ENCODE measurements around the gene KCNAB1. TPM values are rescaled to one million over a fixed set of nuclear protein-coding genes. Genes with fewer than 3 reads are reported as not detected.
"Not testable (repeated sequence)": the region's sequence is repeated elsewhere in the genome, so short reads cannot be mapped to it uniquely, and the experiment has no call there.

Gene KCNAB1
- total RNA-seq, 4 donors from 2014 or later, result 0.20 to 3.0 (median 1.6) TPM

GRCh38 chr3:156218353-156218744, 98.0 kb downstream of the KCNAB1 start:
- WGBS, 2 donors (ENCODE audit: low coverage in 1 of 2), result 75% methylated on average over 3 of the region's 3 CpGs; no CpG with 5 or more reads in 1 of the 2 donors
- in situ Hi-C loops (cut with MboI; ENCODE audit: low pct_ligation_motif_present in 1 of 4, low pct_unique_long_range_greater_than_20kb in 1 of 4, low sequenced_read_pairs in 3 of 4), result no loop called here

DNA sequence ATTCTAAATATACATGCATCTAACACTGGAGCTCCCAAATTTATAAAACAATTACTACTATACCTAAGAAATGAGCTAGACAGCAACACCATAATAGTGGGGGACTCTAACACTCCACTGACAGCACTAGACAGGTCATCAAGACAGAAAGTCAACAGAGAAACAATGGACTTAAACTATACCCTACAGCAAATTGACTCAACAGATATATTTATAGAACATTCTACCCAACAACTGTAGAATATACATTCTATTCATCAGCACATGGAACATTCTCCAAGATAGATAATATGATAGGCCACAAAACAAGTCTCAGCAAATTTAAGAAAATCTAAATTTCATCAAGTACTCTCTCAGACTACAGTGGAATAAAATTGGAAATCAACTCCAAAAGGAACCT, 102.0 kb downstream of the KCNAB1 start:
- H3K36me3 ChIP-seq; H3K27me3 ChIP-seq; H3K4me3 ChIP-seq; DNase-seq; H3K9me3 ChIP-seq; intact Hi-C loops (cut with DNase I; ENCODE audit: low total_unique reads); H3K4me1 ChIP-seq; H3K27ac ChIP-seq; in situ Hi-C loops (cut with MboI; ENCODE audit: low pct_ligation_motif_present in 1 of 4, low pct_unique_long_range_greater_than_20kb in 1 of 4, low sequenced_read_pairs in 3 of 4): not testable (repeated sequence)

More at GRCh38 chr3:156218353-156218744, 98.0 kb downstream of the KCNAB1 start:
- H3K27ac ChIP-seq, result no peak overlapping the region
- H3K36me3 ChIP-seq, result no peaks in the 10 kb centered on the region
- H3K4me1 ChIP-seq, result no peaks in the 10 kb centered on the region
- TF ChIP-seq POLR2AphosphoS5 (IDR thresholded peaks at IDR 0.05), result no peak
- no peak for TF ChIP-seq POLR2A (IDR thresholded peaks at IDR 0.05)
- no peak for TF ChIP-seq EP300 (IDR thresholded peaks at IDR 0.05; ENCODE audit: low read depth)
- TF ChIP-seq CTCF (IDR thresholded peaks at IDR 0.05), result no peak
- H3K9me3 ChIP-seq, result no peaks in the 10 kb centered on the region
- intact Hi-C loops (cut with DNase I; ENCODE audit: low total_unique reads), result no loop called here
- no peak overlapping the region for H3K4me3 ChIP-seq
- no peaks in the 10 kb centered on the region for H3K27me3 ChIP-seq
- no peak for DNase-seq

DNA sequence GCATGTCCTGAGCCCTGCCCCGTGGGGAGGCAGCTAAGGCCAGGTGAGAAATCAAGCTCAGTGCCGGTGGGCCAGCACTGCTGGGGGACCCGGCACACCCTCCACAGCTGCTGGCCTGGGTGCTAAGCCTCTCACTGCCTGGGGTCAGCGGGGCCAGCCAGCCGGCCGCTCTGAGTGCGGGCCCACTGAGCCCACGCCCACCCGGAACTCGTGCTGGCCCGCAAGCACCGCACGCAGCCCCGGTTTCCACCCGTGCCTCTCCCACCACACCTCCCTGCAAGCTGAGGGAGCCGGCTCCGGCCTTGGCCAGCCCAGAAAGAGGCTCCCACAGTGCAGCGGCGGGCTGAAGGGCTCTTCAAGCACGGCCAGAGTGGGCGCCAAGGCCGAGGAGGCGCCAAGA, 103.7 kb downstream of the KCNAB1 start:
- H3K4me3 ChIP-seq; H3K36me3 ChIP-seq; H3K27ac ChIP-seq; H3K4me1 ChIP-seq; H3K9me3 ChIP-seq; H3K27me3 ChIP-seq; in situ Hi-C loops (cut with MboI; ENCODE audit: low pct_ligation_motif_present in 1 of 4, low pct_unique_long_range_greater_than_20kb in 1 of 4, low sequenced_read_pairs in 3 of 4); DNase-seq; intact Hi-C loops (cut with DNase I; ENCODE audit: low total_unique reads): not testable (repeated sequence)
- WGBS, 2 donors (ENCODE audit: low coverage in 1 of 2), result 93% methylated on average over 23 of the region's 23 CpGs; no CpG with 5 or more reads in 1 of the 2 donors

DNA sequence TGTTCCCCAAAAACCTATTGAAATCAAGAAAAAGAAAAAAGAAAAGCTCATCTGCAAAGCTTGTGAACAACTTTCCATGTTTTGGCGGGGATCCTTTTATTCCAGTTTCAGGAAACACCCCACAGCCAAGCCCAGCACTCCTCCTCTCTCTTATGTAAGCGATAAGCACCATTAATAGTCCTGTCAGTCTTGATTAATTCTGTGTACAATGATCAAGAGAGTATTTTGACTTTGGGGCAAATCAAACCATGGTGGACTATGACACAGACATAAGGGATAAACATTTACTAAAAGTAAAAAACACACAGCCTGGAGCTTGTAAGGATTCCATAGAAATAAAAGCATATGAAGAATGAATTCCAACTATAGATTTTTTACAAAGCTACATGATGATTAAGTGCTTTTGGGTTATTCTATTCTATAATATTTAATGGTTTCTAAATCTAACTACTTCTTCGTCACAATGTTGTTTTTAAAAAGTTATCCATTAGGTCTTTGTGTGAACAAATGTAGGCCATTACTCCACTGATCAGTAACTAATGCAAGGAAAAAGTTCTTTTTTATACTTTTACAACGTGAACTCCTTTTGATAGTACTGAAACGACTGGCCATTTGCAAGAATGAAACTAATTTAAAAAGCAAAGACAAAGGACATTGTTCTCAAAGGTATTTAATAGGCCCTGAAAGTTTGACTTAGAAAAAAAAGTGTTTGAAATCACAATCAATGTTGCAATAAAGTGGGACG, 106.5 kb downstream of the KCNAB1 start:
- 45 to 49% methylated on average over 4 to 6 of the region's 6 CpGs for WGBS, 2 donors (ENCODE audit: low coverage in 1 of 2)
- H3K4me3 ChIP-seq, result no peak overlapping the region
- no peaks in the 10 kb centered on the region for H3K27me3 ChIP-seq
- in situ Hi-C loops (cut with MboI; ENCODE audit: low pct_ligation_motif_present in 1 of 4, low pct_unique_long_range_greater_than_20kb in 1 of 4, low sequenced_read_pairs in 3 of 4), result no loop called here
- no peak overlapping the region for H3K27ac ChIP-seq
- H3K36me3 ChIP-seq, result no peaks in the 10 kb centered on the region
- no peaks in the 10 kb centered on the region for H3K4me1 ChIP-seq
- intact Hi-C loops (cut with DNase I; ENCODE audit: low total_unique reads), result no loop called here
- TF ChIP-seq CTCF (IDR thresholded peaks at IDR 0.05) (no peak), EP300 (IDR thresholded peaks at IDR 0.05; ENCODE audit: low read depth) (no peak), POLR2AphosphoS5 (IDR thresholded peaks at IDR 0.05) (no peak)
- no peaks in the 10 kb centered on the region for H3K9me3 ChIP-seq
- DNase-seq, result no peak

GRCh38 chr3:156227704-156228103, 107.3 kb downstream of the KCNAB1 start:
- in situ Hi-C loops (cut with MboI; ENCODE audit: low pct_ligation_motif_present in 1 of 4, low pct_unique_long_range_greater_than_20kb in 1 of 4, low sequenced_read_pairs in 3 of 4) (no loop called here), intact Hi-C loops (cut with DNase I; ENCODE audit: low total_unique reads) (no loop called here)
- Histone ChIP-seq H3K27ac (no peak overlapping the region), H3K27me3 (no peaks in the 10 kb centered on the region), H3K4me3 (no peak overlapping the region), H3K9me3 (no peaks in the 10 kb centered on the region), H3K4me1 (no peaks in the 10 kb centered on the region), H3K36me3 (no peaks in the 10 kb centered on the region)
- DNase-seq, result no peak
- TF ChIP-seq POLR2AphosphoS5 (IDR thresholded peaks at IDR 0.05) (no peak), POLR2A (IDR thresholded peaks at IDR 0.05) (no peak), CTCF (IDR thresholded peaks at IDR 0.05) (no peak)
- 68 to 85% methylated on average over 2 to 6 of the region's 6 CpGs for WGBS, 2 donors (ENCODE audit: low coverage in 1 of 2)

Measured in transverse colon (tissue), 4 donors.